ENCODE data around the gene DLEC1. TPM values are rescaled to one million over a fixed set of nuclear protein-coding genes. Genes with fewer than 3 reads are reported as not detected.

DLEC1 gene
- total and polyA plus RNA-seq, 2 donors from 2014 or later: 0.52 to 3.3 TPM

- FAIRE-seq: no peak
- peaks cover 0 to 25% (median 7%) of the 10 kb centered on the region in 3 donors for H3K4me1 ChIP-seq (ENCODE audit: control insufficient read depth in 2 of 3, insufficient read depth in 2 of 3, low read depth in 1 of 3, low read length in 3 of 3)
- H3K9ac ChIP-seq (ENCODE audit: low read length in 3 of 3): no peak overlapping the region
- H3K27me3 ChIP-seq (ENCODE audit: control insufficient read depth, insufficient read depth, low read length): no peaks in the 10 kb centered on the region
- intact Hi-C loops (cut with DNase I): no loop called here
- no peak overlapping the region for H3K27ac ChIP-seq (ENCODE audit: low read depth in 2 of 2, low read length in 2 of 2)
- TF ChIP-seq CTCF (IDR thresholded peaks at IDR 0.05; ENCODE audit: borderline replicate concordance, extremely low read depth, insufficient read depth): no peak
- H3K4me3 ChIP-seq (ENCODE audit: low read length in 3 of 3): no peak overlapping the region
- peaks cover 0 to 3% (median 3%) of the 10 kb centered on the region in 3 donors for H3K36me3 ChIP-seq (ENCODE audit: control insufficient read depth in 2 of 3, insufficient read depth in 3 of 3, low read length in 3 of 3)
- no peaks in the 10 kb centered on the region for H3K9me3 ChIP-seq (ENCODE audit: control insufficient read depth in 2 of 3, insufficient read depth in 1 of 3, low read length in 3 of 3)
- peak in 2 of 5 donors; percentile 27 to 41 for DNase-seq
Observed at GRCh38 chr3:37999836-38000235, 39.2 kb upstream of the DLEC1 start.

- peaks cover 0 to 3% (median 3%) of the 10 kb centered on the region in 3 donors for H3K36me3 ChIP-seq (ENCODE audit: control insufficient read depth in 2 of 3, insufficient read depth in 3 of 3, low read length in 3 of 3)
- H3K9me3 ChIP-seq (ENCODE audit: control insufficient read depth in 2 of 3, insufficient read depth in 1 of 3, low read length in 3 of 3): no peaks in the 10 kb centered on the region
- H3K27me3 ChIP-seq (ENCODE audit: control insufficient read depth, insufficient read depth, low read length): no peaks in the 10 kb centered on the region
- intact Hi-C loops (cut with DNase I): no loop called here
- FAIRE-seq (no peak), DNase-seq (peak in 2 of 5 donors; percentile 39 to 55)
- no peak overlapping the region for H3K27ac ChIP-seq (ENCODE audit: low read depth in 2 of 2, low read length in 2 of 2)
- no peak overlapping the region for H3K9ac ChIP-seq (ENCODE audit: low read length in 3 of 3)
- no peak overlapping the region for H3K4me3 ChIP-seq (ENCODE audit: low read length in 3 of 3)
- H3K4me1 ChIP-seq (ENCODE audit: control insufficient read depth in 2 of 3, insufficient read depth in 2 of 3, low read depth in 1 of 3, low read length in 3 of 3): peaks cover 0 to 27% (median 7%) of the 10 kb centered on the region in 3 donors
- no peak for TF ChIP-seq CTCF (IDR thresholded peaks at IDR 0.05; ENCODE audit: borderline replicate concordance, extremely low read depth, insufficient read depth)
Observed at GRCh38 chr3:38000242-38000916, 38.6 kb upstream of the DLEC1 start.

- TF ChIP-seq CTCF (IDR thresholded peaks at IDR 0.05; ENCODE audit: borderline replicate concordance, extremely low read depth, insufficient read depth): no peak
- intact Hi-C loops (cut with DNase I): no loop called here
- peak in 2 of 5 donors; percentile 45 to 60 for DNase-seq
- H3K36me3 ChIP-seq (ENCODE audit: control insufficient read depth in 2 of 3, insufficient read depth in 3 of 3, low read length in 3 of 3): peaks cover 0 to 3% (median 3%) of the 10 kb centered on the region in 3 donors
- H3K9me3 ChIP-seq (ENCODE audit: control insufficient read depth in 2 of 3, insufficient read depth in 1 of 3, low read length in 3 of 3): no peaks in the 10 kb centered on the region
- no peak overlapping the region for H3K27ac ChIP-seq (ENCODE audit: low read depth in 2 of 2, low read length in 2 of 2)
- no peak overlapping the region for H3K9ac ChIP-seq (ENCODE audit: low read length in 3 of 3)
- H3K4me1 ChIP-seq (ENCODE audit: control insufficient read depth in 2 of 3, insufficient read depth in 2 of 3, low read depth in 1 of 3, low read length in 3 of 3): peaks cover 0 to 27% (median 7%) of the 10 kb centered on the region in 3 donors
- H3K27me3 ChIP-seq (ENCODE audit: control insufficient read depth, insufficient read depth, low read length): no peaks in the 10 kb centered on the region
- no peak overlapping the region for H3K4me3 ChIP-seq (ENCODE audit: low read length in 3 of 3)
- no peak for FAIRE-seq
Observed at GRCh38 chr3:38000965-38001455, 38.0 kb upstream of the DLEC1 start.

All from kidney (tissue), 14 donors.